Hepatocyte (in vitro differentiated cells): ENCODE data around the gene DRC1. TPM values are rescaled to one million over a fixed set of nuclear protein-coding genes. Genes with fewer than 3 reads are reported as not detected.

Experiments used
- DNase-seq: peaks from one replicate; pipeline ENCODE4 v3.0.0-alpha.2; 2016; ENCODE audit warnings: low spot score
- H2AFZ ChIP-seq: fragments of 200-600 bp; sonication (generic); 2 replicates; pipeline ENCODE4 v1.6.0; 2016; ENCODE audit warnings: antibody characterized with exemption, mild to moderate bottlenecking
- H3K27ac ChIP-seq: fragments of 200-600 bp; sonication (generic); 2 replicates; pipeline ENCODE4 v1.5.1; 2016; ENCODE audit warnings: mild to moderate bottlenecking
- H3K27me3 ChIP-seq: fragments of 200-600 bp; sonication (generic); 2 replicates; pipeline ENCODE4 v1.6.1; 2016
- H3K36me3 ChIP-seq: fragments of 200-600 bp; sonication (generic); replicated peaks from 2 replicates; pipeline ENCODE4 v1.5.1; 2016; ENCODE audit warnings: low read depth; ENCODE audit not compliant: insufficient read depth
- H3K4me1 ChIP-seq: fragments of 200-600 bp; sonication (generic); 2 replicates; pipeline ENCODE4 v1.5.1; 2016; ENCODE audit warnings: mild to moderate bottlenecking, moderate library complexity; ENCODE audit not compliant: insufficient read depth
- H3K4me2 ChIP-seq: fragments of 200-600 bp; sonication (generic); 2 replicates; pipeline ENCODE4 v1.6.0; 2016
- H3K4me3 ChIP-seq: fragments of 200-600 bp; sonication (generic); 2 replicates; pipeline ENCODE4 v1.5.1; 2016; ENCODE audit warnings: mild to moderate bottlenecking
- H3K79me2 ChIP-seq: fragments of 200-600 bp; sonication (generic); 2 replicates; pipeline ENCODE4 v1.6.0; 2017; ENCODE audit warnings: mild to moderate bottlenecking
- H3K9me2 ChIP-seq: fragments of 200-600 bp; sonication (generic); replicated peaks from 2 replicates; pipeline ENCODE4 v1.6.0; 2017; ENCODE audit warnings: mild to moderate bottlenecking; ENCODE audit not compliant: insufficient read depth
- H3K9me3 ChIP-seq: fragments of 200-600 bp; sonication (generic); 2 replicates; pipeline ENCODE4 v1.5.1; 2016; ENCODE audit warnings: low read depth, mild to moderate bottlenecking
- H4K20me1 ChIP-seq: fragments of 200-600 bp; sonication (generic); 2 replicates; pipeline ENCODE4 v1.6.0; 2016; ENCODE audit warnings: mild to moderate bottlenecking; ENCODE audit not compliant: insufficient read depth, poor library complexity, severe bottlenecking
- CTCF ChIP-seq: fragments of 200-600 bp; sonication (generic); IDR thresholded peaks from 2 replicates; pipeline ENCODE4 v1.5.1; 2016; ENCODE audit warnings: antibody characterized with exemption, mild to moderate bottlenecking; ENCODE audit not compliant: poor library complexity
- EZH2 ChIP-seq: fragments of 200-600 bp; sonication (generic); IDR thresholded peaks from 2 replicates; pipeline ENCODE4 v1.6.1; 2016; ENCODE audit warnings: antibody characterized with exemption, mild to moderate bottlenecking, borderline replicate concordance
- EZH2phosphoT487 ChIP-seq: fragments of 200-600 bp; sonication (generic); IDR thresholded peaks from one replicate; pipeline ENCODE4 v1.6.1; 2018; ENCODE audit warnings: antibody characterized with exemption, mild to moderate bottlenecking, low read depth, moderate library complexity; ENCODE audit not compliant: unreplicated experiment, severe bottlenecking
- WGBS: methylation state at CpG from one replicate; pipeline ENCODE4 v1.1.6; 2016; ENCODE audit warnings: low lambda C conversion rate; ENCODE audit errors: missing lambda C conversion rate; 5-methylcytosine and 5-hydroxymethylcytosine counted together
- polyA plus RNA-seq: library from polyadenylated mRNA; unstranded; fragments of >200 nt; fragmentation: Nextera tagmentation; extraction: Ambion mirVana; gene quantifications from 2 replicates; pipeline ENCODE4 v1.2.1, GENCODE V29; 2016
- total RNA-seq: library from RNA; depleted of rRNA; stranded (reverse); fragments of >200 nt; gene quantifications from 2 replicates; pipeline ENCODE4 v1.2.3, GENCODE V29; 2014

Gene DRC1
- total and polyA plus RNA-seq, 2 experiments from 2014 or later, result 0.06 TPM; not detected in 1

GRCh38 chr2:26359886-26360473 is 41.7 kb upstream of the DRC1 start:
- H3K27me3 ChIP-seq, result no peaks in the 10 kb centered on the region
- peaks cover 22% of the 10 kb centered on the region for H4K20me1 ChIP-seq
- H2AFZ ChIP-seq, result no peak overlapping the region
- no peak for TF ChIP-seq EZH2phosphoT487
- TF ChIP-seq CTCF, result no peak
- TF ChIP-seq EZH2, result no peak
- H3K4me3 ChIP-seq, result no peak overlapping the region
- H3K4me2 ChIP-seq, result no peak overlapping the region
- H3K9me2 ChIP-seq, result no peaks in the 10 kb centered on the region
- no peaks in the 10 kb centered on the region for H3K9me3 ChIP-seq
- peaks cover 91% of the 10 kb centered on the region for H3K79me2 ChIP-seq
- peaks cover 12% of the 10 kb centered on the region for H3K4me1 ChIP-seq
- DNase-seq, result no peak
- WGBS, result 81% methylated on average over 4 of the region's 4 CpGs
- no peaks in the 10 kb centered on the region for H3K36me3 ChIP-seq
- no peak overlapping the region for H3K27ac ChIP-seq

- no peaks in the 10 kb centered on the region for H3K27me3 ChIP-seq
- H3K9me2 ChIP-seq, result no peaks in the 10 kb centered on the region
- peak; percentile 50 for DNase-seq
- H3K79me2 ChIP-seq, result peaks cover 74% of the 10 kb centered on the region
- peak overlapping the region; percentile 12 for H3K4me2 ChIP-seq
- no peaks in the 10 kb centered on the region for H3K9me3 ChIP-seq
- TF ChIP-seq CTCF, result no peak
- no peak for TF ChIP-seq EZH2
- TF ChIP-seq EZH2phosphoT487, result no peak
- peaks cover 16% of the 10 kb centered on the region for H4K20me1 ChIP-seq
- WGBS, result 82% methylated on average over 4 of the region's 4 CpGs
- H3K4me1 ChIP-seq, result peaks cover 12% of the 10 kb centered on the region
- no peak overlapping the region for H2AFZ ChIP-seq
- H3K36me3 ChIP-seq, result no peaks in the 10 kb centered on the region
- peak overlapping the region; percentile 22 for H3K27ac ChIP-seq
- H3K4me3 ChIP-seq, result no peak overlapping the region
These were observed 38.4 kb upstream of the DRC1 start for GRCh38 chr2:26363323-26363722.

GRCh38 chr2:26363958-26364357 is 37.8 kb upstream of the DRC1 start:
- no peak for DNase-seq
- Histone ChIP-seq H3K4me1 (peaks cover 8% of the 10 kb centered on the region), H3K4me3 (no peak overlapping the region), H3K4me2 (no peak overlapping the region), H3K36me3 (no peaks in the 10 kb centered on the region), H2AFZ (no peak overlapping the region), H3K9me2 (no peaks in the 10 kb centered on the region), H3K9me3 (no peaks in the 10 kb centered on the region), H3K27me3 (no peaks in the 10 kb centered on the region), H3K27ac (peak overlapping the region; percentile 21), H4K20me1 (peaks cover 11% of the 10 kb centered on the region), H3K79me2 (peaks cover 68% of the 10 kb centered on the region)
- WGBS, result 76% methylated on average over 3 of the region's 3 CpGs
- TF ChIP-seq CTCF (no peak), EZH2 (no peak), EZH2phosphoT487 (no peak)

- H3K9me3 ChIP-seq, result no peaks in the 10 kb centered on the region
- H3K79me2 ChIP-seq, result peaks cover 65% of the 10 kb centered on the region
- H3K36me3 ChIP-seq, result no peaks in the 10 kb centered on the region
- peaks cover 7% of the 10 kb centered on the region for H3K4me1 ChIP-seq
- peaks cover 9% of the 10 kb centered on the region for H4K20me1 ChIP-seq
- H3K4me2 ChIP-seq, result no peak overlapping the region
- DNase-seq, result no peak
- H3K27ac ChIP-seq, result no peak overlapping the region
- no peak overlapping the region for H2AFZ ChIP-seq
- no peak for TF ChIP-seq CTCF
- no peak for TF ChIP-seq EZH2
- no peak for TF ChIP-seq EZH2phosphoT487
- no peak overlapping the region for H3K4me3 ChIP-seq
- 97% methylated on average over 4 of the region's 4 CpGs for WGBS
- H3K27me3 ChIP-seq, result no peaks in the 10 kb centered on the region
- no peaks in the 10 kb centered on the region for H3K9me2 ChIP-seq
These were observed 37.1 kb upstream of the DRC1 start for GRCh38 chr2:26364669-26365068.
